Measurements from ENCODE around the gene RAVER2. TPM values are rescaled to one million over a fixed set of nuclear protein-coding genes. Genes with fewer than 3 reads are reported as not detected.

The RAVER2 gene
- total and polyA plus RNA-seq, 2 donors (not counting 1 experiment from before 2014, with no cell fraction given): 0.82 to 1.4 TPM

DNA sequence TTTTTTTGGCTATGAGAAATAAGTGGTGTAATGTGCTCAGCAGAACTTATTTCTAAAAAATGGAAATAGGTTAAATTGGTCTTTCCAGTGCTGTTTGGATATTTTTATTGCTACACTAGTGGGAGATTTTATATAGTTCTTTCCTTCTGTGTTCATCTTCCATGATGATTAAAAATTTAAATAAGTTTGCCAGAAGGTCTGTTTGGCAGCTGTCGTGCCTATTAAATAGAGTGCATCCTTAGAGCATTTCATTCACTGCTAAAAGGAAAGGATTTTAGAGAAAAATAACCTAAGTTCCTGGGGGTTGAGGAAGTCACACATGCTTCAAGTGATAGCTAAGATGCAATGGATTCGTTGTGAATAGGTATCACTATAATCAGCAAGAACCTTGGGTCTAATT lies 29.7 kb upstream of the RAVER2 start:
- H3K9me3 ChIP-seq (ENCODE audit: control extremely low read depth in 1 of 3, control insufficient read depth in 2 of 3, insufficient read depth in 1 of 3, low read length in 2 of 3): peaks cover 0 to 4% (median 0%) of the 10 kb centered on the region in 3 donors
- no peaks in the 10 kb centered on the region for H3K4me1 Mint-ChIP-seq
- H3K4me2 ChIP-seq (replicated peaks; ENCODE audit: low read depth, low read length, poor library complexity, severe bottlenecking): no peak overlapping the region
- peaks cover 21% of the 10 kb centered on the region for H3K27me3 Mint-ChIP-seq
- H3K27me3 ChIP-seq (replicated peaks in 1 of 4; ENCODE audit: control extremely low read depth in 1 of 4, control insufficient read depth in 3 of 4, insufficient read depth in 4 of 4, low read length in 3 of 4): peaks cover 0 to under 1% (median 0%) of the 10 kb centered on the region in 4 experiments
- H3K27ac ChIP-seq (ENCODE audit: low read length in 2 of 2): no peak overlapping the region
- no peak for DNase-seq
- TF ChIP-seq EZH2 (IDR thresholded peaks at IDR 0.05; ENCODE audit: borderline replicate concordance, insufficient read depth, low read depth, low read length, poor library complexity, severe bottlenecking): no peak
- no peak for TF ChIP-seq CTCF (IDR thresholded peaks at IDR 0.05)
- no peaks in the 10 kb centered on the region for H4K20me1 ChIP-seq (ENCODE audit: control insufficient read depth, insufficient read depth, low read length, poor library complexity, severe bottlenecking)
- no peaks in the 10 kb centered on the region for H3K4me1 ChIP-seq (ENCODE audit: control insufficient read depth in 2 of 2, insufficient read depth in 2 of 2, low read length in 2 of 2)
- H3K79me2 ChIP-seq (ENCODE audit: control insufficient read depth, insufficient read depth, low read length): no peaks in the 10 kb centered on the region
- H3K36me3 ChIP-seq (replicated peaks in 1 of 2; ENCODE audit: control extremely low read depth in 1 of 2, control insufficient read depth in 1 of 2, extremely low read depth in 1 of 2, insufficient read depth in 2 of 2, low read length in 1 of 2): no peaks in the 10 kb centered on the region
- WGBS (ENCODE audit: insufficient coverage): no CpG with 5 or more reads among the region's 2 CpGs
- intact Hi-C loops (cut with micrococcal nuclease): no loop called here
- peaks cover 2% of the 10 kb centered on the region for H3K9me3 Mint-ChIP-seq (ENCODE audit: insufficient read depth)
- no peak overlapping the region for H3K4me3 Mint-ChIP-seq
- POLR2A ChIA-PET: no interaction called here
- ATAC-seq (ENCODE audit: low read depth): no peak
- CTCF ChIA-PET: no interaction called here
- no peak overlapping the region for H3K27ac Mint-ChIP-seq
- no peak overlapping the region for H2AFZ ChIP-seq (ENCODE audit: insufficient read depth, low read depth, low read length, poor library complexity, severe bottlenecking)
- H3K9ac ChIP-seq (ENCODE audit: low read length): no peak overlapping the region
- H3K4me3 ChIP-seq (ENCODE audit: control extremely low read depth in 1 of 5, extremely low read depth in 1 of 5, insufficient read depth in 1 of 5, low read depth in 2 of 5, low read length in 4 of 5): no peak overlapping the region

- no peaks in the 10 kb centered on the region for H3K79me2 ChIP-seq (ENCODE audit: control insufficient read depth, insufficient read depth, low read length)
- intact Hi-C loops (cut with micrococcal nuclease): no loop called here
- H2AFZ ChIP-seq (ENCODE audit: insufficient read depth, low read depth, low read length, poor library complexity, severe bottlenecking): no peak overlapping the region
- no peak for DNase-seq
- H3K9me3 Mint-ChIP-seq (ENCODE audit: insufficient read depth): peaks cover 2% of the 10 kb centered on the region
- WGBS (ENCODE audit: insufficient coverage): 100% methylated on average over 1 of the region's 2 CpGs
- ChIA-PET CTCF (no interaction called here), POLR2A (no interaction called here)
- H3K27ac Mint-ChIP-seq: no peak overlapping the region
- ATAC-seq (ENCODE audit: low read depth): no peak
- H3K4me2 ChIP-seq (replicated peaks; ENCODE audit: low read depth, low read length, poor library complexity, severe bottlenecking): no peak overlapping the region
- H3K27ac ChIP-seq (ENCODE audit: low read length in 2 of 2): no peak overlapping the region
- TF ChIP-seq CTCF (IDR thresholded peaks at IDR 0.05): no peak
- TF ChIP-seq EZH2 (IDR thresholded peaks at IDR 0.05; ENCODE audit: borderline replicate concordance, insufficient read depth, low read depth, low read length, poor library complexity, severe bottlenecking): no peak
- peaks cover 0 to 9% (median 3%) of the 10 kb centered on the region in 4 experiments for H3K27me3 ChIP-seq (replicated peaks in 1 of 4; ENCODE audit: control extremely low read depth in 1 of 4, control insufficient read depth in 3 of 4, insufficient read depth in 4 of 4, low read length in 3 of 4)
- no peaks in the 10 kb centered on the region for H3K4me1 ChIP-seq (ENCODE audit: control insufficient read depth in 2 of 2, insufficient read depth in 2 of 2, low read length in 2 of 2)
- no peak overlapping the region for H3K9ac ChIP-seq (ENCODE audit: low read length)
- peaks cover 0 to 4% (median 0%) of the 10 kb centered on the region in 3 donors for H3K9me3 ChIP-seq (ENCODE audit: control extremely low read depth in 1 of 3, control insufficient read depth in 2 of 3, insufficient read depth in 1 of 3, low read length in 2 of 3)
- H4K20me1 ChIP-seq (ENCODE audit: control insufficient read depth, insufficient read depth, low read length, poor library complexity, severe bottlenecking): no peaks in the 10 kb centered on the region
- no peak overlapping the region for H3K4me3 Mint-ChIP-seq
- H3K27me3 Mint-ChIP-seq: peaks cover 53% of the 10 kb centered on the region
- no peaks in the 10 kb centered on the region for H3K4me1 Mint-ChIP-seq
- no peak overlapping the region for H3K4me3 ChIP-seq (ENCODE audit: control extremely low read depth in 1 of 5, extremely low read depth in 1 of 5, insufficient read depth in 1 of 5, low read depth in 2 of 5, low read length in 4 of 5)
- H3K36me3 ChIP-seq (replicated peaks in 1 of 2; ENCODE audit: control extremely low read depth in 1 of 2, control insufficient read depth in 1 of 2, extremely low read depth in 1 of 2, insufficient read depth in 2 of 2, low read length in 1 of 2): no peaks in the 10 kb centered on the region
Observed at GRCh38 chr1:64721135-64721534, 23.7 kb upstream of the RAVER2 start.
